VCaP (cell line): ENCODE results near the gene MPZL1.
A peak's percentile ranks its signal among the peaks of the same experiment; 100 is the strongest.

Experiments used
- H3K27ac ChIP-seq: fragments of 450-650 bp; 2 replicates; pipeline ENCODE4 v1.5.1; 2017
- CTCF ChIP-seq: fragments of 450-650 bp; conservative IDR thresholded peaks from 2 replicates; pipeline ENCODE4 v1.5.1; 2017; ENCODE audit warnings: mild to moderate bottlenecking, moderate library complexity

MPZL1 gene

DNA sequence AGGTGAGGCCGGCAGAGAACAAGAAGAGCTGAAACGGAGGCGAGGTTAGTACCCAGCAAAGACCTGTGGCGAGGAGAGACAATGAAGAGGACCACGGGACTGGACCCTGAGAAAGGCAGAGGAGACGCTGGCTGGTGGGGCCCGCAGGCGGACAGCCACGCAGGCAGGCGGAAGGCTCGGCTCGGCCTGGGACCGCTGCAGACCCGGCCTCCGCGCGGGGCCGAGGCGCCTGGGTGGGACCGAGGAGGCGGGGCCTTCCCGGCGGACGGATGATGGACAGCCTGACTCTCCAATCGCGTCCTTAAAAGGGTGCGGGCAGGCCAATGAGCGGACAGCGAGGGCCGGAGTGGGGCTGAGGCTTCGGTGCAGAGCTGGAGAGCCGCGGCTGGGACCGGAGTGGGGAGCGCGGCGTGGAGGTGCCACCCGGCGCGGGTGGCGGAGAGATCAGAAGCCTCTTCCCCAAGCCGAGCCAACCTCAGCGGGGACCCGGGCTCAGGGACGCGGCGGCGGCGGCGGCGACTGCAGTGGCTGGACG is at the start of gene MPZL1:
MPZL1 (plus strand) TSS at position 366 of the 535 bp plus-strand sequence. CDS start 170 bp downstream, outside the sequence.
- TF ChIP-seq CTCF = no peak
- peak within 1 kb of the TSS; percentile 87 for H3K27ac ChIP-seq

DNA sequence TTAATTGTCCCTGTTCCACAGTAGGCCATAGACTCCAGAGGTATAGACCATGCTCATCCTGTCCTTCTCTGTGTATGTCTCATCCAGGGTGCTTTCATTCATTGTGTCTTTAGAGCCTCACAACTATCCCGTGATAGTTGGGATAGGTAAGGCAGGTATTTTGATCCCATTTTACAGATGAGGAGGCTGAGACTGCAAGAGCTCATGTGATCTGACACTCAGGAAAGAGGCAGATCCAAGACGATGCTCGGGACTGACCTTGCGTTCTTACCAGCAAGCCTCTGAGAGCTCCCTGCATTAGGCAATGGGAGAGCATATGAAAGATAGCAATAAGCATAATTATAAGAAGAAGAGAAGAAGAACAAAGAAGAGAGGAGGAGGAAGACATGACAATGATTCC is 49.0 kb upstream of the MPZL1 start:
- no peak overlapping the region for H3K27ac ChIP-seq
- TF ChIP-seq CTCF = no peak

DNA sequence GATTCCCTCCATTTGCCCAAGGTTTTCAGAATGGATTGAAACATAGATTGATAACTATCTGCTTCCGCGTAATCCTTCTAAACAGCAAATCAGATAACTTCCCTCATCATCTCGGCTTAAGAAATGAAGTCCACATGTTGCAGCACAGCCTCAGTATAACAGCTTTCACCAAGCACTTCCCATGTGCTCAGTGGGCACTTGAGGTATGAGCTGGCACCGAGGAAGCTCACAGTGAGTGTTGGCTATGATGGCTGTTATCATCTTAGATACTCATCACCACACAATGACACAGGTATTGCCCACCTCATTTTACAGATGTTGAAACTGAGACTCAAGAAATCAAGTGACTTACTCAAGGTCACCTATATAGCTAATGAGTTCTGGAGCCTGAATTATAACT is 48.5 kb upstream of the MPZL1 start:
- H3K27ac ChIP-seq = no peak overlapping the region
- TF ChIP-seq CTCF = no peak

DNA sequence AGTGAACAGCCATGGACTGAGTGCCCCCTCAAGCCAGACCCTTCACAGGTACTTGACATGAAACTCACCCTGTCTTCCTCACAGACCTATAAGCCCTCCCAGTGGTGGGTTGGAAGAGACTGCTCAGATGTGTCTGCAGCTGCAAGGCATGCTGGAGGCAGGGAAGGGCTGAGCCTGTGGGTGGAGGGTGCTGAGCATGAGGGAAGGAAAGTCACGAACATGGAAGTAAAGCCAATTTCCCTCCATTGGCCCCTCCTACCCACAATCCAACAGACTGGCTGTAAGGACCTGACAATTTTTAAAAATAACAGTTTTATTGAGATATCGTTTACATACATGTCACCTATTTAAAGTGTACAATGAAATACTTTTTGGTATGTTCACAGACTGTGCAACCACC is 47.6 kb upstream of the MPZL1 start:
- no peak for TF ChIP-seq CTCF
- no peak overlapping the region for H3K27ac ChIP-seq

GRCh38 chr1:167675440-167675839 is 46.3 kb upstream of the MPZL1 start:
- no peak overlapping the region for H3K27ac ChIP-seq
- no peak for TF ChIP-seq CTCF

DNA sequence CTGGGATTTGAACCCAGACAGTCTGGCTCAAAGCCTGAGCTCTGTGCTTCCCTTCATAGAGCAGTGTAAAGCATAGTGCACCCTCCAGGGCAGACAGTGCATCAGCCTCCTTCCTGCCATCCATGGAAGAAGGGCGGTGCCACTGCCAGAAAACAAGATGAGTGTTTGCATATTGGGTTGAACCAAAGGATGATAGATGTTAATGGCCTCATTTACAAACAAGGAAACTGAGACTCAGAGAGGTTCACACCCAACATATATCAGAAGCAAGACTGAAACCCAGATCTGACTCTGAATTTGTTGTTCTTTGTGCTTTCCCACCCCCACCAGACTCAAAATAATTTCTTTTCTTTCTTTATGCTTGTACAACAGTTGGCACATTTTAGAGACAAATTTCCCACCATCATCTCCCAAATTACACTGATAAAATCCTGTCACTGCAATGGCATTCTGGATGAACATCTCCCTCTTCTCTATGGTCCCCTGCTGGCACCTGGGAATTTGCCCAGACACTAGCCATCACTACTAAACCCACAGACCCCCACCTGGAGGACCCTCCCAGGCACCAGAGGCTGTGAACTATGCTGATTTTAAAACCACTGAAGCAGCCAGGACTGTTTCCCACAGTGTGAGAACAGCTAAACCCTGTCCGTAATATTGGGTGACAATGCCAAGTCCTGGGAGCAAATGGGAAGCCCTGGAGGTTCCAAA is 45.4 kb upstream of the MPZL1 start:
- no peak overlapping the region for H3K27ac ChIP-seq

More for the DNA sequence above, 45.4 kb upstream of the MPZL1 start:
- no peak for TF ChIP-seq CTCF
